ENCODE data around the gene PHLDB2. TPM values are rescaled to one million over a fixed set of nuclear protein-coding genes. Genes with fewer than 3 reads are reported as not detected.

Gene PHLDB2
- total and polyA plus RNA-seq, 2 of the 13 experiments (the other 11 are each of a cell fraction or from before 2014, with no cell fraction given): 8.4 to 23.6 TPM

DNA sequence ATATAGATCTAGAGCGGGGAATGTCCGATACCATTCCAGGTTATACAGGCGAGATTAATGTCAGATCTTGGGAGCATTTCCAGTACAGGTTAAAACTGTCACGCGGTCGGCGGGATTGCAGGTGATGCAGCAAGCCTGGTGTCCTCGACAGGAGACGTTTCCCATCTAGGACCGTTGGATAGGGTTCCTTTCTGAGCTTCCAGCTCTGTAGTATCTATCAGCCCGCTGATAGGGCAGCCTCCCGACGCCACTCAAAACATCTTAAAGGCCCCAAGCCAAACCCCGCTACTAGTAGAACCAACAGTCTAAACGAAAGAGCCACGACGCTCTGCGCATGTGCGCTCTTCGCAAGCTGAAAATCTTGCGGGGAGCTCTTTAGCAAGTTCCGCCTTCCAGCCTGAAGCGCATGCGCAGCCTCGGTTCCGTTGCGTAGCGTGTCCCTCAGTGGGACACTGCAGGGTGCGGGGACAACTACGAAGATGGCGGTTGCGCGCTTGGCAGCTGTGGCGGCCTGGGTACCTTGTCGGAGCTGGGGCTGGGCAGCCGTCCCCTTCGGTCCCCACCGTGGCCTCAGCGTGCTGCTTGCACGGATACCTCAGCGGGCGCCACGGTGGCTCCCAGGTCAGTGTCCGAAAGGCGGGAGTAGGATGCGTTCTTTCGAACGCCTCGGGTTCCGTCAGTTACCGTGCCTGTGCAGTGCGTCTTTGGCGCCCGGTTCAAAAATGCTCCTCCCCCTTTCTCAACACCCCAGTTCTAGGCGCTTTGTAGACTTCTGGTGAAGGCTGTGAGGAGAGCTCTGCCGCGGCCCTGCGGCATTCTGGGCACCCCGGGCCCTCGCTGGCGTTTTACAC is 119.7 kb downstream of the PHLDB2 start, which contains the start of gene ABHD10 (continued):
- TF ChIP-seq, protein P1, sequence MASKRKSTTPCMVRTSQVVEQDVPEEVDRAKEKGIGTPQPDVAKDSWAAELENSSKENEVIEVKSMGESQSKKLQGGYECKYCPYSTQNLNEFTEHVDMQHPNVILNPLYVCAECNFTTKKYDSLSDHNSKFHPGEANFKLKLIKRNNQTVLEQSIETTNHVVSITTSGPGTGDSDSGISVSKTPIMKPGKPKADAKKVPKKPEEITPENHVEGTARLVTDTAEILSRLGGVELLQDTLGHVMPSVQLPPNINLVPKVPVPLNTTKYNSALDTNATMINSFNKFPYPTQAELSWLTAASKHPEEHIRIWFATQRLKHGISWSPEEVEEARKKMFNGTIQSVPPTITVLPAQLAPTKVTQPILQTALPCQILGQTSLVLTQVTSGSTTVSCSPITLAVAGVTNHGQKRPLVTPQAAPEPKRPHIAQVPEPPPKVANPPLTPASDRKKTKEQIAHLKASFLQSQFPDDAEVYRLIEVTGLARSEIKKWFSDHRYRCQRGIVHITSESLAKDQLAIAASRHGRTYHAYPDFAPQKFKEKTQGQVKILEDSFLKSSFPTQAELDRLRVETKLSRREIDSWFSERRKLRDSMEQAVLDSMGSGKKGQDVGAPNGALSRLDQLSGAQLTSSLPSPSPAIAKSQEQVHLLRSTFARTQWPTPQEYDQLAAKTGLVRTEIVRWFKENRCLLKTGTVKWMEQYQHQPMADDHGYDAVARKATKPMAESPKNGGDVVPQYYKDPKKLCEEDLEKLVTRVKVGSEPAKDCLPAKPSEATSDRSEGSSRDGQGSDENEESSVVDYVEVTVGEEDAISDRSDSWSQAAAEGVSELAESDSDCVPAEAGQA (IDR thresholded peaks at IDR 0.05; ENCODE audit: low read depth): peak; percentile 48; the same call in 1 of the 2 replicates
- TF ChIP-seq, protein P1 (CRISPR knock-in tag; IDR thresholded peaks at IDR 0.05; ENCODE audit: borderline replicate concordance): no peak
- TF ChIP-seq ZNF34 (CRISPR knock-in tag; IDR thresholded peaks at IDR 0.05; ENCODE audit: borderline replicate concordance) (0 out of 2 replicates have a peak, but pooled peaks have one; percentile 81), ZNF550 (CRISPR knock-in tag; IDR thresholded peaks at IDR 0.05; ENCODE audit: borderline replicate concordance) (peak; percentile 93; the same call in 1 of the 2 replicates), ZNF556 (CRISPR knock-in tag; IDR thresholded peaks at IDR 0.05; ENCODE audit: borderline replicate concordance) (0 out of 2 replicates have a peak, but pooled peaks have one; percentile 77), MIER2 (CRISPR knock-in tag; IDR thresholded peaks at IDR 0.05) (peak; percentile 52; the same call in 1 of the 2 replicates), REL (CRISPR knock-in tag; conservative IDR thresholded peaks at IDR 0.05) (no peak), CHD2 (IDR thresholded peaks at IDR 0.05; ENCODE audit: low read depth, low read length) (no peak), POLR2AphosphoS5 (IDR thresholded peaks at IDR 0.05; ENCODE audit: low read depth, low read length) (peak; percentile 96), PHF5A (CRISPR knock-in tag; IDR thresholded peaks at IDR 0.05; ENCODE audit: low read depth, unreplicated experiment) (no peak), ZKSCAN1 (IDR thresholded peaks at IDR 0.05; ENCODE audit: low read length) (no peak), TAF15 (IDR thresholded peaks at IDR 0.05; ENCODE audit: low read depth, low read length, poor library complexity, severe bottlenecking) (no peak)
- TF ChIP-seq, protein P2, sequence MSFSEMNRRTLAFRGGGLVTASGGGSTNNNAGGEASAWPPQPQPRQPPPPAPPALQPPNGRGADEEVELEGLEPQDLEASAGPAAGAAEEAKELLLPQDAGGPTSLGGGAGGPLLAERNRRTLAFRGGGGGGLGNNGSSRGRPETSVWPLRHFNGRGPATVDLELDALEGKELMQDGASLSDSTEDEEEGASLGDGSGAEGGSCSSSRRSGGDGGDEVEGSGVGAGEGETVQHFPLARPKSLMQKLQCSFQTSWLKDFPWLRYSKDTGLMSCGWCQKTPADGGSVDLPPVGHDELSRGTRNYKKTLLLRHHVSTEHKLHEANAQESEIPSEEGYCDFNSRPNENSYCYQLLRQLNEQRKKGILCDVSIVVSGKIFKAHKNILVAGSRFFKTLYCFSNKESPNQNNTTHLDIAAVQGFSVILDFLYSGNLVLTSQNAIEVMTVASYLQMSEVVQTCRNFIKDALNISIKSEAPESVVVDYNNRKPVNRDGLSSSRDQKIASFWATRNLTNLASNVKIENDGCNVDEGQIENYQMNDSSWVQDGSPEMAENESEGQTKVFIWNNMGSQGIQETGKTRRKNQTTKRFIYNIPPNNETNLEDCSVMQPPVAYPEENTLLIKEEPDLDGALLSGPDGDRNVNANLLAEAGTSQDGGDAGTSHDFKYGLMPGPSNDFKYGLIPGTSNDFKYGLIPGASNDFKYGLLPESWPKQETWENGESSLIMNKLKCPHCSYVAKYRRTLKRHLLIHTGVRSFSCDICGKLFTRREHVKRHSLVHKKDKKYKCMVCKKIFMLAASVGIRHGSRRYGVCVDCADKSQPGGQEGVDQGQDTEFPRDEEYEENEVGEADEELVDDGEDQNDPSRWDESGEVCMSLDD (CRISPR knock-in tag; IDR thresholded peaks at IDR 0.05; ENCODE audit: borderline replicate concordance): no peak
- TF ChIP-seq, protein P3, sequence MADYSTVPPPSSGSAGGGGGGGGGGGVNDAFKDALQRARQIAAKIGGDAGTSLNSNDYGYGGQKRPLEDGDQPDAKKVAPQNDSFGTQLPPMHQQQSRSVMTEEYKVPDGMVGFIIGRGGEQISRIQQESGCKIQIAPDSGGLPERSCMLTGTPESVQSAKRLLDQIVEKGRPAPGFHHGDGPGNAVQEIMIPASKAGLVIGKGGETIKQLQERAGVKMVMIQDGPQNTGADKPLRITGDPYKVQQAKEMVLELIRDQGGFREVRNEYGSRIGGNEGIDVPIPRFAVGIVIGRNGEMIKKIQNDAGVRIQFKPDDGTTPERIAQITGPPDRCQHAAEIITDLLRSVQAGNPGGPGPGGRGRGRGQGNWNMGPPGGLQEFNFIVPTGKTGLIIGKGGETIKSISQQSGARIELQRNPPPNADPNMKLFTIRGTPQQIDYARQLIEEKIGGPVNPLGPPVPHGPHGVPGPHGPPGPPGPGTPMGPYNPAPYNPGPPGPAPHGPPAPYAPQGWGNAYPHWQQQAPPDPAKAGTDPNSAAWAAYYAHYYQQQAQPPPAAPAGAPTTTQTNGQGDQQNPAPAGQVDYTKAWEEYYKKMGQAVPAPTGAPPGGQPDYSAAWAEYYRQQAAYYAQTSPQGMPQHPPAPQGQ (CRISPR knock-in tag; IDR thresholded peaks at IDR 0.05; ENCODE audit: borderline replicate concordance): no peak
- TF ChIP-seq, protein P4, sequence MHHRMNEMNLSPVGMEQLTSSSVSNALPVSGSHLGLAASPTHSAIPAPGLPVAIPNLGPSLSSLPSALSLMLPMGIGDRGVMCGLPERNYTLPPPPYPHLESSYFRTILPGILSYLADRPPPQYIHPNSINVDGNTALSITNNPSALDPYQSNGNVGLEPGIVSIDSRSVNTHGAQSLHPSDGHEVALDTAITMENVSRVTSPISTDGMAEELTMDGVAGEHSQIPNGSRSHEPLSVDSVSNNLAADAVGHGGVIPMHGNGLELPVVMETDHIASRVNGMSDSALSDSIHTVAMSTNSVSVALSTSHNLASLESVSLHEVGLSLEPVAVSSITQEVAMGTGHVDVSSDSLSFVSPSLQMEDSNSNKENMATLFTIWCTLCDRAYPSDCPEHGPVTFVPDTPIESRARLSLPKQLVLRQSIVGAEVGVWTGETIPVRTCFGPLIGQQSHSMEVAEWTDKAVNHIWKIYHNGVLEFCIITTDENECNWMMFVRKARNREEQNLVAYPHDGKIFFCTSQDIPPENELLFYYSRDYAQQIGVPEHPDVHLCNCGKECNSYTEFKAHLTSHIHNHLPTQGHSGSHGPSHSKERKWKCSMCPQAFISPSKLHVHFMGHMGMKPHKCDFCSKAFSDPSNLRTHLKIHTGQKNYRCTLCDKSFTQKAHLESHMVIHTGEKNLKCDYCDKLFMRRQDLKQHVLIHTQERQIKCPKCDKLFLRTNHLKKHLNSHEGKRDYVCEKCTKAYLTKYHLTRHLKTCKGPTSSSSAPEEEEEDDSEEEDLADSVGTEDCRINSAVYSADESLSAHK (CRISPR knock-in tag; IDR thresholded peaks at IDR 0.05; ENCODE audit: borderline replicate concordance): no peak
